Measurements from ENCODE around the gene NPAS2. TPM values are rescaled to one million over a fixed set of nuclear protein-coding genes. Genes with fewer than 3 reads are reported as not detected.
A peak's percentile ranks its signal among the peaks of the same experiment; 100 is the strongest.

The NPAS2 gene
- polyA plus RNA-seq, 1 donor, result 10.6 TPM

- no peak for DNase-seq (ENCODE audit: low read depth)
Measured at GRCh38 chr2:101012054-101012705, 192.2 kb downstream of the NPAS2 start.

GRCh38 chr2:101012706-101013181, 192.8 kb downstream of the NPAS2 start:
- DNase-seq (ENCODE audit: low read depth), result no peak

DNA sequence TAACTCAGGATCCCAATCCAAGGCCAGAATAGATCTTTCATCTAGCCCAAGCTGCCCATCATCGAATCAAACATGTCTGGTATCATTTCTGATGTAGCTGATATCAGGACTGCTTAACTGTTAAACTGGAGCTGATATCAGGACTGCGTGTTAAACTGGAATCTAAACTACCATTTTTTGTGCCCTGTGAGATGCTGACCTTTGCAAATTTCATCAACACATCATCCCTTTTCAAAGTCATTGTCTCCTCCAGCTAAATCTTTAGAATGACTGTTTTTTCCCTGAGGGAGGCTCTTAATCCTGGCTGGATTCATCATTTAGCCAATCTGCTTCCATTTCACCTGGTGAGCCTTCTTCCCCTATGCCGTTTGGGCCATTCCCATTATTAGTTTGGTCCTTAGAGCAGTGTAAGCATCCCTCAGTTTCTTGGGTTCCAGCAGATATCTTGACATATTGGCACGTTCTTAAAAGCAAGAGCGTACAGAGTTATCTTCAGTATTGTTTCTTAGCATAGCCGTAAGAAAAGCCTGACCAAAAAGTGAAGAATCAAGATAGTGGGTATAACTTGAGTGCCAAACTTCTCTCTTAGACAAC, 194.4 kb downstream of the NPAS2 start:
- DNase-seq (ENCODE audit: low read depth), result no peak

DNA sequence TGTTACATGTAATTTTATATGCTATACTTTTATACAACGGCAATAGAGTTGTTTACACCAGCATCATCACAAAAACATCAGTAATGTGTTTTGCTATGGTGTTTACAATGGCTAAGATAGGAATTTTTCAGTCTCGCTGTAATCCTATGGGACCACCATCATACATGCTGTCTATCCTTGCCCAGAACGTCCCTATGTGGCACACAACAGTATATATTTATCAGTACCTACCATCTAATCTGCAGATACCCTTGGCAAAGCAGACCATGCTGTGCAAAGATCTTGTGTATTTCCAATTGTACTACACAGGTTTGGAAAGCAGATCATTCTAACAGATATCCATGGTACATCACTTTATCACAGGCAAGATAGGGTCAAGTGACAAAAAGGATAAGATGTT, 197.4 kb downstream of the NPAS2 start:
- DNase-seq (ENCODE audit: low read depth), result no peak

DNA sequence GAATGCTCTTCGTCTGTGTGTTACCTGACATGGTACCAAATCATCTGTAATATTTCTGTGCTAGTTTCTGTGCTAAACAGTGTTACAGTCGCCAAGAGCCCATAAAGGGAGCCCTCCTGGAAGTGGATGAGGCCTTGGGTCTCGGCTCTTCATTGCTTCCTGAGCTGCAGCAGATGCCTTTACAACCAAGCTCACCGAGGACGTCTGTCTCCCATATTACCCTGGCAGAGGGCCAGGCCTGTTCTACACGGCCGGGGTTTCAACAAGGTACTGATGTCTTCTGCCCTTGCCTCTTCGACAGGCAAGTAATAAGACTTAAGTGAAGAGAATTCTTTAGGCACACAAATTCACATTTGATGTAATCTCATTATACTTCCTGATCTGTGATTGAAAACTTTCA, 199.0 kb downstream of the NPAS2 start:
- no peak for DNase-seq (ENCODE audit: low read depth)

- no peak for DNase-seq (ENCODE audit: low read depth)
Measured at GRCh38 chr2:101022221-101022620, 202.3 kb downstream of the NPAS2 start.

DNA sequence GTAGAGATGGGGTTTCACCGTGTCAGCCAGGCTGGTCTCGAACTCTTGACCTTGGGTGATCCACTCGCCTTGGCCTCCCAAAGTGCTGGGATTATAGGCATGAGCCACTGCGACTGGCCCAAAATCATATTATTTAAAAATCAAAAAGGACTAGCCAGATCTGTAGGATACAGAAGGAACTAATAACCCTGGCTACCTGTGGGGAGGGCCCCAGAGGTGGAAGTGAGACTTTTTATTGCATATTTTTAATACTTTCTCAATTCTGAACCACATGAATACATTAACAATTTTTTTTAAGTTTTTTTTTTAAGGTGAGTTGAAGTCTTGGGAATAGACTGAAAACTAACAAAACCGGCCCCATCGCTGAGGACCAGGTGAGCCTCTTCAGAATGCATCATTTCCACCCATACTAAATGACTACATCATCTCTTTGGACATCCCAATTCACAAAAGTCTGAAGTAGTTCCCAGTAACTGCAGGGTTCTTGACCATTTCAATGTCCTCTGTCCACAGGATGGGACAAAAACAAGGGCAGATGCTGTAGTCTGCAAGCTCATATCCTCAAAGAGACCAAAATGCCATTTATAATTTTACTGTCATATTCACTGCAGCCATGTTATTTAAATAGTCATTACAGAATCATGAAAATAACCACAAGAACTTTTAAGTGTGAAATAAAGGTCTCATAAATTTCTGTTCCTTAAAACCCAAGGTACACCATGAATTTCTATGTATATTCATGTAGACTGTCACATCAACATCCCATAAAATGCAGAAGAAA, 203.6 kb downstream of the NPAS2 start:
- DNase-seq (ENCODE audit: low read depth), result no peak

DNA sequence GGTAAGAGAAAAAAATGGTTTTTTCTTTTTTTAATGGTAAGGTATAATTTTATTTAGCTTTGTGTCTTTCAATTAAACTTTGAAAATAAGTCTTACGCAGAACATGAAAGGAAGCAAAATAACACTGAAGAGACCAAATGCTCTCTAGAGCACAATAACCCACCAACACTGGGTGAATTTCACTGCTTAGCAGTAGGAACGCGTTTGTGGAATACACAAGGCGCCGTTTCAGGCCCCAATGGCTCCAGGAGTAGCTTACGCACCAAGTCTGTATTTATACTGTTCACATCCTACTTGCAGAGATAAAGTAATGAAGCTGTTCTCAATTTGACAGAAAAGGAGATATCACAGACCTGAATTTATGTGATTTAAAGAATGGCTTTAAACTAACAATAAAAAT, 205.6 kb downstream of the NPAS2 start:
- DNase-seq (ENCODE audit: low read depth), result no peak

DNA sequence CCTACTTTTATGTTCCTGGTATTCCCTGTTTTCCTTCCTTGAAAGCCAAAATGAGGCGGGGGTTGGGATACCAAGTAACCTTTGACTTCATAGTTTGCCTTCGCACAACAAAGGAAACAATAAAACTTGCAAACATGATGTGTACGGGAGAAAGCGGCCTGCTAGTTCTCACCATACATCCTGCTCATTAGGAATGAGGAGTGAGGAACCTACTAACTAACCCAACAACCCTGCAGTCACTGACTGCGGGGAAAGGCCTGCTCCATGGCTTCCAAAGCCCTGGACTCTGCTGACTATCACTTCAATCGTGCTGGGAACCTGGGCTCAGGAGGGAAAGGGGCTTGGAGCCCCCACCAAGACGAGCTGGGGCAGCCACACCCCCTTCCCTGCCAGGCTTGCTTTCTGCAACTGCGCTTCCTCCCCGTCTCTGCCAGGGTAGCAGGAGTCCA, 206.3 kb downstream of the NPAS2 start:
- DNase-seq (ENCODE audit: low read depth), result no peak

DNA sequence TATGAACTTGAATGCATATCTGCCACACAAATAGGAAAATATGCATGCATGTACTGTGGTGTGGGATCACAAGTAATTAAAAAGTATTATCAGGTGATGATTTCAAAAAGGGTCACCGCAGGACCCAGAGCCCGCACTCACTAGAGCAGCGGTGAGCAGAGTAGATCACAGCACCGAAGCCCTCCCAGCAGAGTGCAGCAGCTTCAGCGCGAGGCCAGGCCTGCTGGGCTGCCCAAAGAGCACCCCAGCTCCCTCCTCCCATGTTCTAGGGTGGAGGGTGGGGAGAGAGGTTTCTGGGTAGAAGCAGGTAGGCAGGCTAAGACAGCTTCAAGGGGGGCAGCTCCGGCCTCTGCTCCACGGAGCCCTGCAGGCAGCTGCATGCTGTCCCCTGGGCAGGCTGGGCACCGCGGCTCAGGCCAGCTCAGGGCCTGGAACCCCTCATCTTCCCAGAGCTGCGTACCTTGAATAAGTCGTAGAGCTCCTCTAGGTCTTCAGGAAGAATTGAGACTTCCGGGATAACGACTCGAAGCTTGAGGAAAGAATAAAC, 207.1 kb downstream of the NPAS2 start:
- DNase-seq (ENCODE audit: low read depth), result no peak

DNA sequence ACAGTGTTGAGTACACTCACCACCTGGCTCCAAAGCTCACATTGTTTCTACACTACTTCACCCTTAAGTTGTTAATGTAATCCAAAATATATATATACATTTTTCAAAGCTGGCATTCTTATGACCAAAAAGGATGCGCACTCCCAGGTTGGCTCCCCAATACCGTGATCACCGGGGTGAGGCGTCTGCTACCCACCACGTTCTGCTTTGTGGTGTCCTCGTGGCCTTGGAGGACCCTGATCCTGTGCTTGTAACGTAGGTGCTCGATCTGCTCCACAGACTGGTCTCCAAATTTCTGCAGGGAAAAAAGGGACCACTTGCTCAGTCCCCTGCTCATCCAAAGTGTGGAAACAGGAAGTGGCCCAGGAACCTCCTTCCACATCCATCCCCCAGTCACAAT, 207.9 kb downstream of the NPAS2 start:
- DNase-seq (ENCODE audit: low read depth), result no peak

DNA sequence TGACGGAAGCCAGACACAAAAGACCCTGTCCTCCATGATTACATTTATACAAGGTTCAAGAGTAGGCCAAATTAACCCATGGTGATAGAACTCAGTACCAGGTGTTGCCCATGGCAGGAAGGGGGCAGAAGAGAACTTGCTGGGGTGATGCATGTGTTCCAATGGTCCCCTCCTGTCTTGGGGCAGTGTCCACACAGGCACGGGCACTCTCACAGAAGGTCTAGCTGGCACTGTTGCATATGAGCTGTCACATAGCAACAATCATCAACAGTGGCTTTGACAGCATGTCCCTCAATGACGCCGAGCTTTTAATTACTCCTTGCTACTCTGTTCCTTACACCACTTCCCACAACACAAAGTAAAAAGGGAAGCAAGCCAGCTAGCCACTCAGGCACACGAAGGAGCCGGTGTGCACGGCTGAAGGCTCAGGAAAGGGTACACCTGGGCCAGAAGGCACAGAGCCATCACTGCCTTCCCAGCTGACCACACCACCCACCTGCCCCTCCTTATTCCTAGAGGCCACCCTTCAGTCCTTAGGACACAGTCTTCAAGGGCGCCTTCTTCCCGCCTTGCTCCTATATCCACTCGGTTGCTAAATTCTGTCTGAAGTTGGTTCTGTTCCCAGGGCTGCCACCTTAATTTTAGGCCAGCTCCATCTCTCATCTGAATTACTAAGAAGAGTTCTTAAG, 211.1 kb downstream of the NPAS2 start:
- DNase-seq (ENCODE audit: low read depth), result no peak

DNA sequence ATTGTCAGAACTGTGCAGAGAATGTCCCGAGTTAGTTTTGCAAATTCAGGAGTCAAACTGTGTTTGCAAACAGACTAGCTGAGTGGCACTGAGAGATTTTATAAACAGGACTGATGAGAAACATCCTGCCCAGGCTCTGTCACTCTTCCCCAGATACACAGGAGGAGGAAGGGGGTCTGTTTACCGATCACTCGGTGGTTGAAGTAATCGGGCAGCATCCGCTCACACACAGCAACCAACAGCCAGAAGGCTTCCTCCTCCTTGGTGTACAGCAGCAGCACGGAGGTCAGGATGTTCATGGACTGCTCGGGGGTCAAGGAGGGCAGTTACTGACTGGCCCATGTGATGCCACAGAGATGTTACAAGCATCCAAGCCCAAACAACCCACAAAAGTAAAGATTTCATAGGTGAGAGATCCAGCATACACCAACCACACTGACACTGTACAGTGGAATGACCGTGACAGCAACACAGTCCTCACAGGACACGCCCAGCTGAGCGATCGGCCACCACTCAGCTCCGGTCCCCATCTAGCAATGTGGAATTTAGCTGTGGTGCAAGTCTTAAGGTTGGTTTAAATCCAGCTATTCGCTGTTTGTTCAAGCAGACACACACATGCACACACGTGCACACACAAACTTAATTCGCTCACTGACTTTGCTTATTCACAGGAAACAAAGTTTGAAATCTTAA, 212.3 kb downstream of the NPAS2 start:
- DNase-seq (ENCODE audit: low read depth), result no peak

DNA sequence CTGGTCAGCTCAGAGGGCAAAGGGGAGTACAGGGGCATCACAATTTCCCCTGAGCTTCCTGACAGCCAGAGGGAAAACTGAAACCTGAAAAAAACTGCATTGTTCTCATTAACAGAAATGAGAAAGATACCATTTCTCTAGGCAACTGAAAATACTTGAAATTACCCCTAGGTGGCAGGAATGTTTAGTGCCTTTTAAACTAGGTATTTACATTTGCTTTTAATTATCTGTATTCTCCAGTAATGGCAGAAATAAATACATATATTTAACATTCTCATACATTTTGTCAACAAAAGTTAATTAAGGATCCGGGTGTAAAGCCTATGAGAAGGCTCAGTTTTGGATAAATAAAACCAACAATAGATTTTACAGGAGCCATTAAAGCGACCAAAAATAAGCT, 216.6 kb downstream of the NPAS2 start:
- DNase-seq (ENCODE audit: low read depth), result peak; percentile 14

GRCh38 chr2:101037161-101037755, 217.3 kb downstream of the NPAS2 start:
- DNase-seq (ENCODE audit: low read depth), result no peak

GRCh38 chr2:101038455-101039255, 218.7 kb downstream of the NPAS2 start:
- no peak for DNase-seq (ENCODE audit: low read depth)

DNA sequence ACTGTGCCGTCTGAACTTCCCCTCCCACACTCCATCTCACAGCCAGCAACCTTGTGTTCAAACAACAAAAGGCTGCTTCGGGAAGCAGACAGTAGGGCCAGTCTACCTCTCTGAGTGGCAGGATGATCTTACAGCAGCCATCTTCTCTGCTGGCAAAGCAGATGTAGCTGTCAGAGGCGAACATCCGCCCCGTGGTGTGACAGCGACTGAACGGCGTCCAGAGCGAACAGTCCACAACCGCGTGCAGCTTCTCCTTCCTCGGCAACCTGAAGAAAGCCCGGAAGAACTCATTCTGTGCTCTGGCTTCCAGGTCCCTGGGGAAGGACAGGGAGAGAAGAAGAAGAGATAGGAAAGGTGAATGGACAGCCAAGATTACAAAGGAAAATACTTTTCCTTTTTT, 220.1 kb downstream of the NPAS2 start:
- no peak for DNase-seq (ENCODE audit: low read depth)

DNA sequence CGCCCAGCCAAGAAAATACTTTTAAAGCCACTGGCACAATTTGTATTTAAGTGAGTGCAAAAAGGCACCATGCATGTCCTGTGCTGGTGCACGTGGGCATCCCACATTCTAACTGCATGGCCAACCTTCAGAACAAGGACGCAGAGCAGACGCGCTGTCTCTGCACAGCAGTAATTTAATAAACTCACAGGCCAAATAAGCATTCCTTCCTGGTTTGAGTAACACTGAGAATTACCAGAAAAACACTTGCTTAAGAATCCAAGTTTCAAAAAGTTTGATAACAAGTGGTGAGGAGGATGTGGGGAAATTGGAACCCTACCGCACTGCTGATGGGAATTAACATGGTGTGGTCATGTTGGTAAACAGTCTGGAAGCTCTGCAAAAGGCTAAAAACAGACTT, 220.8 kb downstream of the NPAS2 start:
- no peak for DNase-seq (ENCODE audit: low read depth)

- DNase-seq (ENCODE audit: low read depth), result no peak
Measured at GRCh38 chr2:101041413-101041812, 221.5 kb downstream of the NPAS2 start.

GRCh38 chr2:101045330-101045729, 225.4 kb downstream of the NPAS2 start:
- DNase-seq (ENCODE audit: low read depth), result no peak

Measured in forelimb muscle (tissue), 1 donor.